ENCODE data around the gene CACNG4. TPM values are rescaled to one million over a fixed set of nuclear protein-coding genes. Genes with fewer than 3 reads are reported as not detected.

Gene CACNG4
- total RNA-seq, 1 experiment from 2014 or later, result 2.4 TPM

DNA sequence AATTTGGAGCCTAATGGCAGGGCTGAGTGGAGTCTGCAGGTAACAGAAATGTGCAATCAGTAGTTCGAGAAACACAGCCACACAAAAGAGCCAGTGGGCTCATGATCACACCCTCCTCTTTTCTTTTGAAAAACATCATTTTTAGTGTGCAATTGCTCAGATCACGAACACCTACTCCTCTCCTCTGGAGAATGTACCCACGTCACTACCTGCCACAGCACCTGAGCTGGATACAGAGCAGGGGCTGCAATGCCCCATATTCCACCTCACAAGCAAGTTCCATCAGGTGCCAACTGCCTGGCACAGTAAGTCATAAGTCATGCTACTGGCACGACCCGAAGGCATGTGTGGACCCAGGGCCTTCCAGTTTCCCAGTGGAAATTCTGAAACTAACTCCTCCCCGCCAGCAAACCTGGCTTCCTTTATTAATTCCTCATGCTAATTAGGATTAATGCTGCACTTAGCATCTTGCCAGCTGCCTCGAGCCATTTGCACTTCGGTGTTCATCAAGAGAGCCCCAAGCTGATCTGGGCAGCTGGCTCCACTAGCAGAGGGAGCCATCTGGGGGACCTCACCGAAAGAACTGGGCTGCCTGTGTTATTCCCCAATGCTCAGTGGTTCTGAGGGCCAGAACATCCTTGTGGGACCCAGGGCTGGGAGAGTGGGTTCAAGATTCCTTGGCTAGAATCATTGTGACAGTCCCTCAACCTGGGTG lies 2.4 kb downstream of the CACNG4 start:
- H3K4me3 ChIP-seq (ENCODE audit: low read length), result no peak overlapping the region
- H3K9me3 ChIP-seq (ENCODE audit: low read length), result no peaks in the 10 kb centered on the region
- peaks cover 37% of the 10 kb centered on the region for H3K27me3 ChIP-seq (ENCODE audit: low read length)
- intact Hi-C loops (cut with micrococcal nuclease), result no loop called here
- peak overlapping the region; percentile 94 for H3K4me2 ChIP-seq (ENCODE audit: low read length)
- BruUV-seq (replicated peaks), result no TSS peak
- H3F3A ChIP-seq (ENCODE audit: low read length, unreplicated experiment), result no peaks in the 10 kb centered on the region
- H2AFZ ChIP-seq (ENCODE audit: low read length), result no peak overlapping the region
- H4K20me1 ChIP-seq (ENCODE audit: low read length), result no peaks in the 10 kb centered on the region
- no peaks in the 10 kb centered on the region for H3K79me2 ChIP-seq (ENCODE audit: low read length)
- no peak for ATAC-seq
- no peak overlapping the region for H3K9ac ChIP-seq (ENCODE audit: low read length)
- no peak for DNase-seq
- ChIA-PET CTCF (no interaction called here), POLR2A (ENCODE audit: unreplicated experiment) (no interaction called here)
- TF ChIP-seq EZH2phosphoT487 (IDR thresholded peaks at IDR 0.05; ENCODE audit: borderline replicate concordance, low read length) (no peak), EZH2 (IDR thresholded peaks at IDR 0.05; ENCODE audit: low read length, unreplicated experiment) (no peak)
- TF ChIP-seq, protein P1, sequence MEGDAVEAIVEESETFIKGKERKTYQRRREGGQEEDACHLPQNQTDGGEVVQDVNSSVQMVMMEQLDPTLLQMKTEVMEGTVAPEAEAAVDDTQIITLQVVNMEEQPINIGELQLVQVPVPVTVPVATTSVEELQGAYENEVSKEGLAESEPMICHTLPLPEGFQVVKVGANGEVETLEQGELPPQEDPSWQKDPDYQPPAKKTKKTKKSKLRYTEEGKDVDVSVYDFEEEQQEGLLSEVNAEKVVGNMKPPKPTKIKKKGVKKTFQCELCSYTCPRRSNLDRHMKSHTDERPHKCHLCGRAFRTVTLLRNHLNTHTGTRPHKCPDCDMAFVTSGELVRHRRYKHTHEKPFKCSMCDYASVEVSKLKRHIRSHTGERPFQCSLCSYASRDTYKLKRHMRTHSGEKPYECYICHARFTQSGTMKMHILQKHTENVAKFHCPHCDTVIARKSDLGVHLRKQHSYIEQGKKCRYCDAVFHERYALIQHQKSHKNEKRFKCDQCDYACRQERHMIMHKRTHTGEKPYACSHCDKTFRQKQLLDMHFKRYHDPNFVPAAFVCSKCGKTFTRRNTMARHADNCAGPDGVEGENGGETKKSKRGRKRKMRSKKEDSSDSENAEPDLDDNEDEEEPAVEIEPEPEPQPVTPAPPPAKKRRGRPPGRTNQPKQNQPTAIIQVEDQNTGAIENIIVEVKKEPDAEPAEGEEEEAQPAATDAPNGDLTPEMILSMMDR (conservative IDR thresholded peaks at IDR 0.05; ENCODE audit: low read depth, low read length), result no peak
- no peaks in the 10 kb centered on the region for H3K36me3 ChIP-seq (ENCODE audit: low read depth, low read length)
- H3K27ac ChIP-seq (ENCODE audit: low read length), result no peak overlapping the region
- no peaks in the 10 kb centered on the region for H3K9me2 ChIP-seq (replicated peaks; ENCODE audit: low read length)
- peaks cover 10% of the 10 kb centered on the region; the same call in 1 of the 2 replicates for H3K4me1 ChIP-seq (ENCODE audit: insufficient read depth, low read length)

DNA sequence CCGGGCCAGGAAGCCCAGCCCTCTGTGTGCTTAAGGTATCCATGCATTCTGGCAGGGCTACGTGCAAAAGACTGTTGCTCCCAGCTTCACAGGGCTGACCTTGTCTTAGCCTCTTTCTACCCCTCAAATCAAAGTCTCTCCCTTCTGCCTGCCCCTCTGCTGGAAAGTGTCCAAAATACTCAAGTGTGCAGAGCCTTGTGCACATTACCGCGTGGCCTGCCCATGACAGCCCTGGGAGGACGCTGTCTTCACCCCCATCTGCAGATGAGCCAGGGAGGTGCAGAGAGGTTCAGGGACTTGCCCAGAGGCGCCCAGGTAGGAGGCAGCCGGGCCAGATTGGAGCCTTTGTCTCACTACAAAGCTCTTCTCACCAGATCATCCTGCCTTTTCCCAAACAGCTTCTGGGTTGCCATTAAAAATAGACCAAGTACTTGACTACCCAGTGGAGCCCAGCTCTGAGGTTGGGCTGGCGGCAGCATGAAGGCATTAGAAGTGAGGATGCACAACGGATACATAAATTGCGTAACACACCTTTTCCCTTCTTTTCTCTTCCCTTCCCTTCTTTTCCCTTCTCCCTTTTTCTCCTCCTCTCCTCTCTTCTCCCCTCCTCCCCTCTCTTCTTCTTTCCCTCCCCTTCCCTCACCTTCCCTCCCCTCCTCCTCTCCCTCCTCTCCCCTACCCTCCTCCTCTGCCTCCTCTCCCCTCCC lies 3.5 kb downstream of the CACNG4 start:
- POLR2A ChIA-PET (ENCODE audit: unreplicated experiment), result no interaction called here
- Histone ChIP-seq H3K27ac (ENCODE audit: low read length) (no peak overlapping the region), H2AFZ (ENCODE audit: low read length) (no peak overlapping the region), H3K9me2 (replicated peaks; ENCODE audit: low read length) (no peaks in the 10 kb centered on the region), H3K9ac (ENCODE audit: low read length) (no peak overlapping the region), H3K4me3 (ENCODE audit: low read length) (no peak overlapping the region), H3K9me3 (ENCODE audit: low read length) (no peaks in the 10 kb centered on the region), H4K20me1 (ENCODE audit: low read length) (no peaks in the 10 kb centered on the region), H3K27me3 (ENCODE audit: low read length) (peaks cover 37% of the 10 kb centered on the region), H3K36me3 (ENCODE audit: low read depth, low read length) (no peaks in the 10 kb centered on the region), H3K79me2 (ENCODE audit: low read length) (no peaks in the 10 kb centered on the region), H3K4me1 (ENCODE audit: insufficient read depth, low read length) (peaks cover 10% of the 10 kb centered on the region; the same call in 1 of the 2 replicates), H3F3A (ENCODE audit: low read length, unreplicated experiment) (no peaks in the 10 kb centered on the region), H3K4me2 (ENCODE audit: low read length) (no peak overlapping the region)
- no TSS peak for BruUV-seq (replicated peaks)
- intact Hi-C loops (cut with micrococcal nuclease), result no loop called here
- CTCF ChIA-PET, result interaction anchor here (0.7 kb wide), 1 partner anchor 190 kb away, joined by 4 read pairs; no protein-coding TSS in a partner anchor
- DNase-seq (no peak), ATAC-seq (no peak)
- TF ChIP-seq EZH2phosphoT487 (IDR thresholded peaks at IDR 0.05; ENCODE audit: borderline replicate concordance, low read length) (no peak), EZH2 (IDR thresholded peaks at IDR 0.05; ENCODE audit: low read length, unreplicated experiment) (no peak)
- TF ChIP-seq, protein P1 (conservative IDR thresholded peaks at IDR 0.05; ENCODE audit: low read depth, low read length), result no peak

DNA sequence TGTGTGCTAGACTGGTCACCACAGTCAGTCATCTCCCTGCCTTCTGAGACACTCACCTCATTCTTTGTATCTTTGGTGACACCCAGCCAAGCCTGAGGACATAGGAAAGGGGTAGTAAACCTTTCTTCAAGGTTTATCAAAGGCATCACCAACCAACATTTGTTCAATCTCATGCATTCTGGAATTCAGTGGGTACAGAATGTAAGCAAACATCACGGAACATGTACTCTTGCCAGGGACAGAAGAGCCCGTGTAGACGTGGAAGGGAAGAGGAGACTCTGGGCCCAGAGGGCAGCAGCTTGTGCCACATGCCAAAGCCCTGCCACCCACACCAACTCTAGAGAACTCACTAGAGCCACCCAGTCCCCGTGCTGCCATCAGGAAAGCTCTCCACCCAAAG lies 4.4 kb downstream of the CACNG4 start:
- BruUV-seq (replicated peaks), result no TSS peak
- ATAC-seq, result no peak
- peaks cover 28% of the 10 kb centered on the region for H3K27me3 ChIP-seq (ENCODE audit: low read length)

More for the DNA sequence above, 4.4 kb downstream of the CACNG4 start:
- H3K9me2 ChIP-seq (replicated peaks; ENCODE audit: low read length), result no peaks in the 10 kb centered on the region
- no peak overlapping the region for H3K4me3 ChIP-seq (ENCODE audit: low read length)
- no peaks in the 10 kb centered on the region for H4K20me1 ChIP-seq (ENCODE audit: low read length)
- H3K79me2 ChIP-seq (ENCODE audit: low read length), result no peaks in the 10 kb centered on the region
- ChIA-PET POLR2A (ENCODE audit: unreplicated experiment) (no interaction called here), CTCF (no interaction called here)
- no peak overlapping the region for H3K4me2 ChIP-seq (ENCODE audit: low read length)
- no peak overlapping the region for H3K9ac ChIP-seq (ENCODE audit: low read length)
- H3F3A ChIP-seq (ENCODE audit: low read length, unreplicated experiment), result no peaks in the 10 kb centered on the region
- no peaks in the 10 kb centered on the region for H3K9me3 ChIP-seq (ENCODE audit: low read length)
- no peaks in the 10 kb centered on the region for H3K36me3 ChIP-seq (ENCODE audit: low read depth, low read length)
- DNase-seq, result no peak
- no peak overlapping the region for H3K27ac ChIP-seq (ENCODE audit: low read length)
- H2AFZ ChIP-seq (ENCODE audit: low read length), result no peak overlapping the region
- intact Hi-C loops (cut with micrococcal nuclease), result no loop called here
- peaks cover 10% of the 10 kb centered on the region; the same call in 1 of the 2 replicates for H3K4me1 ChIP-seq (ENCODE audit: insufficient read depth, low read length)
- no peak for TF ChIP-seq EZH2 (IDR thresholded peaks at IDR 0.05; ENCODE audit: low read length, unreplicated experiment)
